Skeletal muscle tissue (tissue), 4 donors: Measurements from ENCODE around the gene RHBDD2. TPM values are rescaled to one million over a fixed set of nuclear protein-coding genes. Genes with fewer than 3 reads are reported as not detected.

Experiments used
- H3K27ac ChIP-seq: one replicate; pipeline ENCODE4 v1.7.0; 2013; ENCODE audit warnings: mild to moderate bottlenecking, low read depth, low read length, inconsistent platforms
- H3K27me3 ChIP-seq, 3 donors: one replicate each; pipeline ENCODE4 v1.7.0; 2013; ENCODE audit warnings: low read length in 3 of 3; ENCODE audit not compliant: control insufficient read depth in 3 of 3, insufficient read depth in 3 of 3
- H3K36me3 ChIP-seq, 3 donors: one replicate each; pipeline ENCODE4 v1.7.0; 2013; ENCODE audit warnings: low read length in 3 of 3; ENCODE audit not compliant: control insufficient read depth in 3 of 3, insufficient read depth in 3 of 3
- H3K4me1 ChIP-seq, 3 donors: one replicate each; pipeline ENCODE4 v1.7.0; 2013; ENCODE audit warnings: low read length in 3 of 3, mild to moderate bottlenecking in 3 of 3; ENCODE audit not compliant: control insufficient read depth in 3 of 3, insufficient read depth in 3 of 3
- H3K4me3 ChIP-seq, 3 donors: one replicate each; pipeline ENCODE4 v1.7.0; 2013; ENCODE audit warnings: low read length in 3 of 3
- H3K9ac ChIP-seq, 3 donors: one replicate each; pipeline ENCODE4 v1.7.0; 2013; ENCODE audit warnings: low read length in 3 of 3, mild to moderate bottlenecking in 3 of 3, moderate library complexity in 2 of 3, low read depth in 1 of 3
- H3K9me3 ChIP-seq, 3 donors: one replicate each; pipeline ENCODE4 v1.7.0; 2013; ENCODE audit warnings: low read length in 3 of 3; ENCODE audit not compliant: control insufficient read depth in 3 of 3
- total RNA-seq: library from RNA; depleted of rRNA; stranded (reverse); fragments of >200 nt; gene quantifications from one replicate; pipeline ENCODE4 v1.2.3, GENCODE V29; 2014
- donor health status: Osteomylitis.

RHBDD2 gene
- total RNA-seq, 1 donor from 2014 or later: 7.8 TPM

- H3K4me1 ChIP-seq: peaks cover 4 to 15% (median 13%) of the 10 kb centered on the region in 3 donors
- H3K36me3 ChIP-seq: no peaks in the 10 kb centered on the region
- H3K27ac ChIP-seq: no peak overlapping the region
- H3K27me3 ChIP-seq: no peaks in the 10 kb centered on the region
- no peaks in the 10 kb centered on the region for H3K9me3 ChIP-seq
- no peak overlapping the region for H3K4me3 ChIP-seq
- no peak overlapping the region for H3K9ac ChIP-seq
Observed at GRCh38 chr7:75928568-75928914, 49.7 kb downstream of the RHBDD2 start.

- Histone ChIP-seq H3K4me3 (no peak overlapping the region), H3K4me1 (peaks cover 0 to 12% (median 7%) of the 10 kb centered on the region in 3 donors), H3K27ac (no peak overlapping the region), H3K9ac (no peak overlapping the region), H3K9me3 (no peaks in the 10 kb centered on the region), H3K27me3 (no peaks in the 10 kb centered on the region), H3K36me3 (no peaks in the 10 kb centered on the region)
Observed at GRCh38 chr7:75931680-75932079, 52.8 kb downstream of the RHBDD2 start.

DNA sequence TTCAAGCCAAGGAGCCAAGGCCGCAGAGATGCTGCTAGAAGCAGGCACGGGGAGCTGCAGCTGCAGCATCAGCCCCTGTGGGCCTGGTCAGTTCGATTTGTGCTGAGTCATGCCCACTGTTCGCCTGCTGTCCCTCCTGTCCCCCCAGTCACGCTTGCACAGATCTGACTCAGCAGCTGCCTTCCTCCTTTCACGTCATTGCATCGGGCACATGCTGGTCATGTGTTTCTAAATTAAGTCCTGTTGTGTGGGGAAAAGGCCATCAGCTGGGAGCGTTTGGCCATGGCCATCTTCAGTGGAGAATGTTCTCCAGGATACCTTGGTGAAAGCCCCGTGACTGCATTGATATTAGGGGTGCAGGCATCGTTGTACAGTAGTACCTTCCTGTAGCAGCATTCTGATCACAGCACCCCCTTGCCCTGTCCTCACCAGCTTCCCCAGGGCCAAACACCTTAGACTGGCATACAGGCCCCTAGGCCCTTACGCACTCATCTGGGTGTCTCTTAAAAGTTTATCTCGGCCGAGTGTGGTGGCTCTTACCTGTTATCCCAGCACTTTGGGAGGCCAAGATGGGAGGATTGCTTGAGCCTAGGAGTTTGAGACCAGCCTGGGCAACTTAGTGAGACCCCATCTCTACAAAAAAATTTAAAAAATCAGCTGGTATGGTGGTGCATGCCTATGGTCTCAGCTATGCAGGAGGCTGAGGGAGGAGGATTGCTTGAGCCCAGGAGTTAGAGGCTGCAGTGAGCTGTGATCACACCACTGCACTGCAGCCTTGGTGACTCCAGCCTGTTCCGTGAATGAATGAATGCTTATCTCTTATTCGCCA, 59.3 kb downstream of the RHBDD2 start:
- Histone ChIP-seq H3K9ac (peak overlapping the region in 1 of 3 donors; percentile 35), H3K36me3 (peaks cover 0 to 2% (median 0%) of the 10 kb centered on the region in 3 donors), H3K4me3 (peak overlapping the region in 2 of 3 donors; percentile 22 to 36), H3K9me3 (no peaks in the 10 kb centered on the region), H3K27me3 (no peaks in the 10 kb centered on the region), H3K4me1 (peaks cover 7 to 22% (median 21%) of the 10 kb centered on the region in 3 donors), H3K27ac (peak overlapping the region; percentile 77)

Other genes with a start within 250 kb of the RHBDD2 start
- 12.5 TPM for gene HIP1, start 140.1 kb upstream of the RHBDD2 start, total RNA-seq
- gene CCL26, start 106.8 kb upstream of the RHBDD2 start, total RNA-seq: not detected
- not detected for gene CCL24, start 65.2 kb upstream of the RHBDD2 start, total RNA-seq
- gene POR, start 36.1 kb downstream of the RHBDD2 start, total RNA-seq: 42.8 TPM
- 35.5 TPM for gene TMEM120A, start 115.6 kb downstream of the RHBDD2 start, total RNA-seq
- gene STYXL1, start 169.0 kb downstream of the RHBDD2 start, total RNA-seq: 31.8 TPM
- 44.4 TPM for gene MDH2, start 169.1 kb downstream of the RHBDD2 start, total RNA-seq